ENCODE results near the gene PLPPR4.

- no peak for TF ChIP-seq CTCF (IDR thresholded peaks at IDR 0.05)
- TF ChIP-seq POLR2A (IDR thresholded peaks at IDR 0.05), result no peak
- no peak for TF ChIP-seq EP300 (IDR thresholded peaks at IDR 0.05)
These were observed 84.3 kb downstream of the PLPPR4 start for GRCh38 chr1:99348397-99349132.

Measured in suprapubic skin (tissue), 3 donors.